HCEC 1CT (cell line): ENCODE results near the gene NDUFAF8.
A peak's percentile ranks its signal among the peaks of the same experiment; 100 is the strongest.

Experiments used
- DNase-seq: peaks from one replicate; pipeline ENCODE4 v3.0.0-alpha.2; 2017

Gene NDUFAF8

GRCh38 chr17:81200695-81201580 lies 38.2 kb upstream of the NDUFAF8 start:
- DNase-seq, result peak; percentile 56

- DNase-seq, result no peak
Observed at GRCh38 chr17:81202318-81202717, 36.8 kb upstream of the NDUFAF8 start.

DNA sequence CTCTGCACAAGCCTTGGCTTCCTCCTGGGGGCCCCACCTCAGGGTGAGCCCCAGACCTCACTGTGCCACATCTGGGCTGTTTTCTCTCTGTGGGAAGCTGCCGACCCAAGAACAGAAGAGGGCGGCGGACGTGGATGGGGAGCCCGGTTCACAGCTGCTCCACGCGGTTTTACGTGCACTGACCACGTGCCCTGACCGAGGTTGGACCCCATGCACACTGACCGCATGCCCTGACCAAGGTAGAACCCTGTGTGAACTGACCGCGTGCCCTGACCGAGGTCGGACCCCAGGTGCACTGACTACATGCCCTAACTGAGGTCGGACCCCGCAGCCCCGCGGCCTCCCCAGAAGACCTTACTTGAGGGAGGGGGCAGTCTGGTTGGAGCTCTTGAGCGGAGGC lies 36.0 kb upstream of the NDUFAF8 start:
- DNase-seq, result no peak

DNA sequence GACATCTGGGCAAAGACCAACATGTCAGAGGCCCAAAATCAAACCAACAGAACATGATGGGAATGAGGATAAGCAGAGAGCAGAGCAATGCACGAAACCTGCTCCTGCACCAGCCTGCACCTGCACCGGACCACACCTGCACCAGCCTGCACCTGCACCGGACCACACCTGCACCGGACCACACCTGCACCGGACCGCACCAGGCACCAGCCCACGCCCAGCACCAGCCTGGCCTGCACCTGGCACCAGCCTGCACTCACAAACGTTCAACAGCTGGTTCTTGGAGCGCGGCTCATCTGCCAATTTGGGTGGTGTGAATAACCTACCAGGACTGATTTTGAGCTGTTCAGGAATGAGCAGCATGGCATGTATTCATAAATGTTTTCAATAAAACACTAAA lies 34.5 kb upstream of the NDUFAF8 start:
- no peak for DNase-seq

DNA sequence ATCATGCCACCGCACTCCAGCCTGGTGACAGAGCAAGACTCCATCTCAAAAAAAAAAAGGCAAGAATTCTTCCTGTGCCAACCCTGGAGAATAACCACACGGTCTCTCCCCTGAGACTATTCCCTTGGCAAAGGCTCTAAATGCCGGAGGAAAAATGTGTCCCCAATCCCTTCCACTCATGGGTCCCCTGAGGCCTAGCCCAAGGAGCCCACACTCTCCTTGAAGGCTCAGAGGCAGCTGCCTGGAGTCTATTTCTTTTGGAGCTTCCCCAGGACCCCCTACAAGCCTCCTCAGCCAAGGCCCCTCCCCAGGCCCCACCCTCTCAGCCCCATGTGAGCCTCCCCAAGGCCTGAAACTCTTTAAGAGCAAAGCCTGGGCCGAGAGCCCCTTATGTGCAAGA lies 33.0 kb upstream of the NDUFAF8 start:
- no peak for DNase-seq

- no peak for DNase-seq
Observed at GRCh38 chr17:81206657-81207056, 32.5 kb upstream of the NDUFAF8 start.

- no peak for DNase-seq
Observed at GRCh38 chr17:81207610-81208581, 31.2 kb upstream of the NDUFAF8 start.

DNA sequence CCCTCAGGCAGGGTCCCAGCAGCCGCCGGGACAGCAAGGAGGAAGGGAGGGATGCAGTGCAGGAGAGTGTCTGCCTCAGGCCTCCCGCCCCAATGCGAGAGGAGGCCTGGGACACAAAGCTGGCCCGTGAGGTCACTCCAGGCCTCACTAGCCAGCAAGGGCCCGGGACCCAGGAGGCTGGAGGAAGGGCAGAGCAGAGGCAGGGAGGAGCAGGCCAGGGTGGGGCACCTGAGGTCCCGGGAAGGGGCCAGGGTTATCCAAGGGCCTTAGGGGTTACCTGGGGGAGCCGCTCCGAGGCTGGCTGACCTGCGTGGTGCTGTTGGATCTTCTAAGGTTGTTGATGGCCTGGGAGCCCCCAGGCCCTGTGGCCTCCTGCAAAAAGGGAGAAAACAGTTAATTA lies 30.5 kb upstream of the NDUFAF8 start:
- DNase-seq, result no peak

DNA sequence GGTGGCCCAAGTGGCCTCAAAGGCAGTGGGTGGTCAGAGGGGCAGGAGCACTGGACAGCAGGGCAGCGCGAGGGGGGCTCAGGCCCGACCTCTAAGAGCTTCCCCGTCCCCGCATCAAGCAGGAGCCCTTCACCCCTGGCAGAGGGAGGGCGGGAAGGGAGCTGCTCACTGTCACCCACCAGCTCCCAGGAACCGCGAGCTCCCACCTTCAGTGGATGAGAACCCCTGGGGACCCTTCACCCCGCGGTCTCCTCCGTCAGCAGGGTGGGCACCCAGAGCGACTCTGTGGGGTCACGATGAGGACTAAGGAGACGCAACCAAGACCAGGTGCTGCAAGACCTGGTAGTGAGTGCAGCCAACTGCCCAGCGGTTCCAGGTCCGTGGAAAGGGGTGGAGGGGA lies 30.0 kb upstream of the NDUFAF8 start:
- no peak for DNase-seq

DNA sequence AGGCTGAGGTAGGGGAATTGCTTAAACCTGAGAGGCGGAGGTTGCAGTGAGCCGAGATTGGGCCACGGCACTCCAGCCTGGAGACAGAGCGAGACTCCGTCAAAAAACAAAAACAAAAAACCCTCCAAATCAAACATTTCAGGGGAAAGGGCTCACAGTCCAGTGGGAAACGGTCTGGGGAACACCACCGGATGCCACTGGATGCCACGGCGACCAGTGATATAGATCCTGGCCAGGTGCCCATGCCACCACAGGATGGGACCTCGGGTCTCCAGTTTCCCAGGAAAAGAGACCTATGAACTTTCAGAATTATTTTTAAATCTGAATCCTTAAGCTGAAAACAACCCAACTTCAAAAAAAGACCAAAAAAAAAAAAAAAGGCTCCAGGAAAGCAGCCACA lies 28.7 kb upstream of the NDUFAF8 start:
- no peak for DNase-seq

GRCh38 chr17:81210868-81211267 lies 28.2 kb upstream of the NDUFAF8 start:
- DNase-seq, result no peak

DNA sequence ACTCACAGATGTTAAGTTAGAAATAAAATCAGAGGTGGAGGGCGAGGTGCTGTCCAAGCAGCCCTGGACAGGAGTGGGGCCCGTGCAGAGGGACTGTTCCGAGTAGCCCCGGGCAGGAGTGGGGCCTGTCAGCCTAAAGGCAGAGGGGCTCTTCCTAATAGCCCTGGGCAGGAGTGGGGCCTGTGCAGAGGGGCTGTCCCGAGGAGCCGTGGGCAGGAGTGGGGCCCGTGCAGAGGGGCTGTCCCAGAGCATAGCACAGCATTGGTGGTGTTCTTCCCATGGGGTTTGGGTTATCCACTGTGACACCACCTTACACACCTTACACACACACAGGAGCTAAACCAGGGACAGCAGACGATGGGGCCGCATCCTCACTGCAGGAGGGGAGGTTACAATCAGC lies 26.8 kb upstream of the NDUFAF8 start:
- no peak for DNase-seq

DNA sequence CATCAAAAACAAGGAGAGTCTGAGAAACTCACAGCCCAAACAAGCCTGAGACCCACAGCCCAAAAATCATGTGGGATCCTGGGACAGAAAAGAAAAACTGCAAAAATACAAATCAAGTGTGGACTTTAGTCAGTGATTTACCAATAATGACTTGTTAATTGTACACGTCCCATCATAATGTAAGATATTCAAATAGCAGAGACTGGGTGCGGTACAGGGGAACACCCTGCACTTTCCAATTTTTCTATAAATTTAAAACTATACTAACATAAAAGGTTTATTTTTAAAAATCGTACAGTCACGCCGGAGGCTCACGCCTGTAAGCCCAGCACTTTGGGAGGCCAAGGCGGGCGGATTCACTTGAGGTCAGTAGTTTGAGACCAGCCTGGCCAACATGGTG lies 25.1 kb upstream of the NDUFAF8 start:
- no peak for DNase-seq

- DNase-seq, result no peak
Observed at GRCh38 chr17:81217491-81217890, 21.6 kb upstream of the NDUFAF8 start.

- no peak for DNase-seq
Observed at GRCh38 chr17:81218459-81218858, 20.7 kb upstream of the NDUFAF8 start.

DNA sequence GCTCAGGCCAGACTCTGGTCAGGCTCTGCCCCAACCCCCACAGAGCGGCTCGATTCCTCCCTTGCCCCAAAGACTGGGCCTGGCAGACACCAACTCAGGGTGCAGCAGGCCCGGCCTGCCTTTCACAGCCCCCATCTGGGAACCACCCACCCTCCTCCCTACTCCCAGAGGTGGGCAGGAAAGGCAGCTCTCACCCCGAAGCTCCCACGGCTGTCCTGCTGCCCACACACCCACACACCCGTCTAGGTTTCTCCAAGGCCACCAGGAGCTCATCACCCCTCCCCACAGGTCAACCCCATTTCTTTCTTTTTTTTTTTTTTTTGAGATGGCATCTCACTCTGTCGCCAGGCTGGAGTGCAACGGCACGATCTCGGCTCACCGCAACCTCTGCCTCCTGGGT lies 20.1 kb upstream of the NDUFAF8 start:
- no peak for DNase-seq

GRCh38 chr17:81219476-81220180 lies 19.5 kb upstream of the NDUFAF8 start:
- DNase-seq, result no peak

- no peak for DNase-seq
Observed at GRCh38 chr17:81221371-81221841, 17.7 kb upstream of the NDUFAF8 start.

GRCh38 chr17:81221842-81222619 lies 17.1 kb upstream of the NDUFAF8 start:
- DNase-seq, result no peak

DNA sequence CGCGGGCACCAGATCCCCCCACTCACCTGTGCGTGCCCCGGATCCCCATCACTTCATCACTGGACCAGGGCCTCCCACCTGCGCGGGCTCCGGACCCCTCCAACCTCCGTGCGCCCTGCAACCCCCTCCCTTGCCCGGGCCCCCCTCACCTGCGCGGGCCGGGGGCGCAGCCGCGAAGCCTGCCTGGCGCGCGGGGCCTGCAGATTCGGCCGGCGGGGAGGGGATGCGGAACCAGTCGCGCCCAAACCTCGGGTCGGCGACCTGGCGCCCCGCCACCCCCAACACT lies 16.6 kb upstream of the NDUFAF8 start:
- no peak for DNase-seq

- DNase-seq, result peak; percentile 98
Observed at GRCh38 chr17:81222906-81223761, 16.0 kb upstream of the NDUFAF8 start, which contains the start of gene CEP131. Gene CEP131 (minus strand): TSS chr17:81222965. CDS start chr17:81220056, 2,909 bp downstream.
